Body of pancreas (tissue), 4 donors: ENCODE measurements around the gene CYB561A3. TPM values are rescaled to one million over a fixed set of nuclear protein-coding genes. Genes with fewer than 3 reads are reported as not detected.
A peak's percentile ranks its signal among the peaks of the same experiment; 100 is the strongest.

Source experiments
- ATAC-seq: fragments of 150-250 bp; one replicate; pipeline ENCODE4 v1.9.1; 2016
- DNase-seq, 4 donors: peaks; one replicate each; pipeline ENCODE4 v3.0.0-alpha.2; 2019
- H3K27ac ChIP-seq, 4 donors: fragments of 200-600 bp; sonication (generic); 1 replicate in 3 of 4; 2 replicates in 1 of 4; pipeline versions ENCODE4 v1.5.1 to v1.6.1; 2016 to 2019; ENCODE audit warnings: mild to moderate bottlenecking in 1 of 4, mixed read lengths in 1 of 4, moderate library complexity in 1 of 4
- H3K27me3 ChIP-seq, 2 donors: fragments of 200-600 bp; sonication (generic); one replicate each; pipeline ENCODE4 v1.6.0; 2016; ENCODE audit warnings: mild to moderate bottlenecking in 1 of 2
- H3K36me3 ChIP-seq, 2 donors: fragments of 200-600 bp; sonication (generic); replicated peaks in 1 of 2; 2 replicates each; pipeline ENCODE4 v1.5.1; 2016; ENCODE audit warnings: low read depth in 2 of 2; ENCODE audit not compliant: insufficient read depth in 1 of 2
- H3K4me1 ChIP-seq: fragments of 200-600 bp; sonication (generic); one replicate; pipeline ENCODE4 v1.6.0; 2016
- H3K4me3 ChIP-seq, 2 donors: fragments of 200-600 bp; sonication (generic); 1 replicate in 1 of 2; 2 replicates in 1 of 2; pipeline ENCODE4 v1.5.1; 2016 to 2019
- H3K9me3 ChIP-seq, 3 donors: fragments of 200-600 bp; sonication (generic); 1 replicate in 2 of 3; 2 replicates in 1 of 3; pipeline ENCODE4 v1.5.1; 2016
- POLR2A ChIP-seq, 3 donors: fragments of 450-650 bp; IDR thresholded peaks; one replicate each; pipeline ENCODE4 v1.6.1; 2016; ENCODE audit warnings: antibody characterized with exemption in 3 of 3, mild to moderate bottlenecking in 2 of 3
- WGBS, 2 donors: methylation state at CpG; one replicate each; pipeline ENCODE4 v1.1.5; 2017; 5-methylcytosine and 5-hydroxymethylcytosine counted together
- intact Hi-C: fragments of 100-400 bp; cut with DNase I; formaldehyde crosslinking; loops from one replicate; pipeline ENCODE4 v1.15.1; 2023
- total RNA-seq, 2 donors: library from RNA; depleted of rRNA; stranded (reverse); fragments of >200 nt; gene quantifications; one replicate each; pipeline ENCODE4 v1.1.0, GENCODE V29; 2016
- TF ChIP-seq, protein P1 (sequence below), 7 experiments: fragments of 450-650 bp in 4 of 7; fragments of 200-600 bp in 3 of 7; sonication (generic) in 3 of 7; IDR thresholded peaks; one replicate each; pipeline ENCODE4 v1.5.1; 2016 to 2019; ENCODE audit warnings: antibody characterized with exemption in 7 of 7

Gene CYB561A3, protein sequence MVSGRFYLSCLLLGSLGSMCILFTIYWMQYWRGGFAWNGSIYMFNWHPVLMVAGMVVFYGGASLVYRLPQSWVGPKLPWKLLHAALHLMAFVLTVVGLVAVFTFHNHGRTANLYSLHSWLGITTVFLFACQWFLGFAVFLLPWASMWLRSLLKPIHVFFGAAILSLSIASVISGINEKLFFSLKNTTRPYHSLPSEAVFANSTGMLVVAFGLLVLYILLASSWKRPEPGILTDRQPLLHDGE
- total RNA-seq = 10 to 100 TPM; 26.5 to 31.3 TPM

DNA sequence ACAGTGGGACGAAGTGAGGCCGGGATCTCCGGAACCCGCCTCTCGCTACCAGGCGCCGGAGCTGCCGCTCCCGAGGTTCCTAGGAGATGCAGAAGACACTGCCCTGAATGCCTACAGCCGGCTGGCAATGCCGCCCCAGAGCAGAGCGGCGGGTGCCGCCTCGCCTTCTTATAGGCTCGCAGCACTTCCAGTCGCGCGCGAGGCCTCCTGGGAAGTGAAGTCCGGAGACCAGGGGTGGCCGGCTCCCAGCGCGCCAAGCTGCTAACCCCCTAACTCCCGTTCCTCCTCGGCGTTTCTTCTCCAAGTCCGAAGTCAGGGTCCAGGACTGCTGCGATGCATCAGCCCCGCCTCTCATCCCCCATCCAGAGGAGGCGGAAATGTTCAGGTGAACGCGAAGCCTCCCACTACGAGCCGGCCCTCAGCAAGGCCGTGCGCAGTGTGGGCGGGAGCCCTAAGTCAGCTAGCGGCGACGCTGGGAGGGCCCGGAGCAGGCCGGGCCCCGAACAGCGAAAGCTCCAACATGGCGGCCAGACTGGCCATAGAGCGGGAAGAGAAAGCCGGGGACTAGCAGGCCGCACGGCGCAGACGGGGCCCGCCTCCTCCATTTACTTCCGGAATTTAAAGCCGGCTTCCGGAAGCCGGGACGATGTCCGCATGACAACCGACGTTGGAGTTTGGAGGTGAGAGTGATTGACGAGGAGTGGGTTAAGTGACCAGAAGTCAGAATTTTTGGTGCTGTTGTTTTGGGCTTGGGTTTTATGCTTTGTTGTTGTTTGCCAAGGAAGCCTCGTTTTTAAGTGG, at the start of gene CYB561A3, which contains the start of gene TMEM138:
CYB561A3 (minus strand) TSS at position 142 of the 801 bp plus-strand sequence. CDS start 5,169 bp downstream, outside the sequence.
TMEM138 (plus strand) TSS at position 634 of the 801 bp plus-strand sequence. CDS start 2,017 bp downstream, outside the sequence.
- no peaks in the 10 kb centered on the region for H3K27me3 ChIP-seq
- 0% methylated on average over 9 to 62 of the region's 63 CpGs for WGBS, 2 donors
- peak; percentile 91 to 93 (median 92) for DNase-seq
- peaks cover 21% of the 10 kb centered on the region for H3K4me1 ChIP-seq
- peak within 1 kb of the TSS; percentile 98 to 99 (median 98) for H3K27ac ChIP-seq
- H3K9me3 ChIP-seq = no peaks in the 10 kb centered on the region
- peak; percentile 95 for ATAC-seq
- TF ChIP-seq, protein P1, sequence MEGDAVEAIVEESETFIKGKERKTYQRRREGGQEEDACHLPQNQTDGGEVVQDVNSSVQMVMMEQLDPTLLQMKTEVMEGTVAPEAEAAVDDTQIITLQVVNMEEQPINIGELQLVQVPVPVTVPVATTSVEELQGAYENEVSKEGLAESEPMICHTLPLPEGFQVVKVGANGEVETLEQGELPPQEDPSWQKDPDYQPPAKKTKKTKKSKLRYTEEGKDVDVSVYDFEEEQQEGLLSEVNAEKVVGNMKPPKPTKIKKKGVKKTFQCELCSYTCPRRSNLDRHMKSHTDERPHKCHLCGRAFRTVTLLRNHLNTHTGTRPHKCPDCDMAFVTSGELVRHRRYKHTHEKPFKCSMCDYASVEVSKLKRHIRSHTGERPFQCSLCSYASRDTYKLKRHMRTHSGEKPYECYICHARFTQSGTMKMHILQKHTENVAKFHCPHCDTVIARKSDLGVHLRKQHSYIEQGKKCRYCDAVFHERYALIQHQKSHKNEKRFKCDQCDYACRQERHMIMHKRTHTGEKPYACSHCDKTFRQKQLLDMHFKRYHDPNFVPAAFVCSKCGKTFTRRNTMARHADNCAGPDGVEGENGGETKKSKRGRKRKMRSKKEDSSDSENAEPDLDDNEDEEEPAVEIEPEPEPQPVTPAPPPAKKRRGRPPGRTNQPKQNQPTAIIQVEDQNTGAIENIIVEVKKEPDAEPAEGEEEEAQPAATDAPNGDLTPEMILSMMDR (IDR thresholded peaks at IDR 0.05) = no peak
- peak; percentile 75 to 94 (median 92) for TF ChIP-seq POLR2A (IDR thresholded peaks at IDR 0.05)
- H3K4me3 ChIP-seq = peak within 1 kb of the TSS; percentile 48 to 52
- intact Hi-C loops = no loop called here
- H3K36me3 ChIP-seq = peaks cover 0 to 11% of the 10 kb centered on the region in 2 donors

DNA sequence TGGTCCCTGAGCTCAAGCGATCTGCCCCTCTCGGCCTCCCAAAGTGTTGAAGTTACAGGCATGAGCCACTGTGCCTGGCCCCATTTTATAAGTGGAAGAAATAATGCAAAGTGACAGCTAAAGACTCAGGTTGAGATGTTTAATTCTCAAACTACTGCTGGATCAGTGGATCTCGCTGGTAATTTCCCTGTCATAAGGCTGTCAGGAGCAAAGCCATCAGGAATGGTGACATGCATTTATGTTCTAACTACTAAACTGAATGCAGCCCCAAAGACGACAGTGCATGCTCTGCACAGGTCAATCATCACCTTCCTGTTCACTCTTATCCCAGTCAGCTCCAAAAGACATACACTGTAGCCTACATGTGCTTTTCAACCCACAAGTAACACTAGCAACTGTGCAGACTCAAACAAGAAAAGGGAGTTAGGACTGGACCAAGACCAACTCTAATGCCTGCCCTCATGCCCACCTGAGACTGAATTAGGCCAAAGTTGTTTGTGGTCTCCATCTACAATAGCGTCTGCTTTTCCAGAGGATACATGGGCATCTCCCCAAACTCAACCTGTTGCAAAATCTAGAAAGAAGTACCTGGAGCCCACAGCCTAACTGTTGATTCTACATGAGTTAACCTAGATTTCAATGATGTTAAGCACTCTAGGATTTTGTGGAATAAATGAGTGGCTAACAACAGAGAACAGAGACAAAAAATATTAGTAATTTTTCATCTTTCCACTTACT, 45.5 kb upstream of the CYB561A3 start:
- no peaks in the 10 kb centered on the region for H3K9me3 ChIP-seq
- TF ChIP-seq, protein P1 (IDR thresholded peaks at IDR 0.05) = no peak
- no peak for TF ChIP-seq POLR2A (IDR thresholded peaks at IDR 0.05)
- intact Hi-C loops = no loop called here
- ATAC-seq = no peak
- H3K27ac ChIP-seq = no peak overlapping the region
- H3K4me3 ChIP-seq = no peak overlapping the region
- 94 to 96% methylated on average over 5 of the region's 5 CpGs for WGBS, 2 donors
- DNase-seq = no peak
- no peaks in the 10 kb centered on the region for H3K27me3 ChIP-seq
- peaks cover 5% of the 10 kb centered on the region for H3K4me1 ChIP-seq
- peaks cover 13 to 51% of the 10 kb centered on the region in 2 donors for H3K36me3 ChIP-seq

DNA sequence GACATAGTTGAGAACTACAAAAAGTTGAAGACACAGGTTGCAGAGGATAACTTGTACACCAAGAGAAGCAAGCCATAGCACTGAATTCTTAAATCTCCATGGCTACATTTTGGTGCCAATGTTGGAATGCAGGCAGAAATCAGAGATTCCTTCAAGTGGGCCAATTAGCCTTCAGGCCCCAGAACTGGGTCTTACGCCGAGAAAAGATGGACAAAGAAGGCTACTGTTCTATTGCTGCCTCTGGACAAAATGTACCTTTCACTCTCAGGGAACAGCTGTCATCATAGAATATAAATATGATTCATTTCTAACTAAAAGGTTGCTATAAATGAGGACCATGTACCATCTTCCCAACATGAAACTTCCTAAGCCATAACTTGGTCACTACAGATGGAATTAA, 44.4 kb upstream of the CYB561A3 start:
- no peak for TF ChIP-seq POLR2A (IDR thresholded peaks at IDR 0.05)
- TF ChIP-seq, protein P1 (IDR thresholded peaks at IDR 0.05) = no peak
- H3K27ac ChIP-seq = no peak overlapping the region
- WGBS, 2 donors = 88 to 92% methylated on average over 2 of the region's 2 CpGs
- intact Hi-C loops = no loop called here
- H3K4me3 ChIP-seq = no peak overlapping the region
- DNase-seq = no peak
- no peaks in the 10 kb centered on the region for H3K9me3 ChIP-seq
- H3K4me1 ChIP-seq = peaks cover 5% of the 10 kb centered on the region
- H3K36me3 ChIP-seq = peaks cover 13 to 42% of the 10 kb centered on the region in 2 donors
- no peaks in the 10 kb centered on the region for H3K27me3 ChIP-seq
- ATAC-seq = no peak

DNA sequence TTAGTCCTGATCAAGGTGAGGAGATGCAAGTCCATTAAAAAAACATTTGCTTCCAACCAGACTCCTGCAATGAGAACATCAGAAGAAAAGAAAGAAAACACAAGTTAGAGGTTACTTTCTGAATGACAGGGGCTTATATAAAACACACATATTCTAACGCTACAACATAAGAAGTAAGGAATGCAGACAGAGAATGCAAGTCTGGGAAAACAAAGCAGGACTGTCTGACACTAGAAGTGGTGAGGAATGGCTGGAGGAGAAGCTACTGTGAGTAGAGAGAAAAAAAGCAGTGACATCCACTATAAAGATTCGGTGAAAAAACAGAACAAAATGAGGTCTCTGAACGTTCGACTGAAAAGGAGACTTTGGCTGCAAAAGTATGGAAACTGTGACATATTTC, 43.0 kb upstream of the CYB561A3 start:
- no peak for TF ChIP-seq POLR2A (IDR thresholded peaks at IDR 0.05)
- TF ChIP-seq, protein P1 (IDR thresholded peaks at IDR 0.05) = no peak

More for the DNA sequence above, 43.0 kb upstream of the CYB561A3 start:
- 83 to 87% methylated on average over 4 of the region's 4 CpGs for WGBS, 2 donors
- H3K27ac ChIP-seq = no peak overlapping the region
- H3K4me3 ChIP-seq = no peak overlapping the region
- H3K36me3 ChIP-seq = peaks cover 7 to 37% of the 10 kb centered on the region in 2 donors
- H3K9me3 ChIP-seq = no peaks in the 10 kb centered on the region
- H3K27me3 ChIP-seq = no peaks in the 10 kb centered on the region
- ATAC-seq (no peak), DNase-seq (no peak)
- peaks cover 5% of the 10 kb centered on the region for H3K4me1 ChIP-seq
- intact Hi-C loops = no loop called here
